Measurements from ENCODE around the gene SF3A2. TPM values are rescaled to one million over a fixed set of nuclear protein-coding genes. Genes with fewer than 3 reads are reported as not detected.

Gene SF3A2
- total and polyA plus RNA-seq, 10 of the 15 experiments (the other 5 are each of a cell fraction or from before 2014, with no cell fraction given): 0.33 to 143 (median 30.6) TPM

DNA sequence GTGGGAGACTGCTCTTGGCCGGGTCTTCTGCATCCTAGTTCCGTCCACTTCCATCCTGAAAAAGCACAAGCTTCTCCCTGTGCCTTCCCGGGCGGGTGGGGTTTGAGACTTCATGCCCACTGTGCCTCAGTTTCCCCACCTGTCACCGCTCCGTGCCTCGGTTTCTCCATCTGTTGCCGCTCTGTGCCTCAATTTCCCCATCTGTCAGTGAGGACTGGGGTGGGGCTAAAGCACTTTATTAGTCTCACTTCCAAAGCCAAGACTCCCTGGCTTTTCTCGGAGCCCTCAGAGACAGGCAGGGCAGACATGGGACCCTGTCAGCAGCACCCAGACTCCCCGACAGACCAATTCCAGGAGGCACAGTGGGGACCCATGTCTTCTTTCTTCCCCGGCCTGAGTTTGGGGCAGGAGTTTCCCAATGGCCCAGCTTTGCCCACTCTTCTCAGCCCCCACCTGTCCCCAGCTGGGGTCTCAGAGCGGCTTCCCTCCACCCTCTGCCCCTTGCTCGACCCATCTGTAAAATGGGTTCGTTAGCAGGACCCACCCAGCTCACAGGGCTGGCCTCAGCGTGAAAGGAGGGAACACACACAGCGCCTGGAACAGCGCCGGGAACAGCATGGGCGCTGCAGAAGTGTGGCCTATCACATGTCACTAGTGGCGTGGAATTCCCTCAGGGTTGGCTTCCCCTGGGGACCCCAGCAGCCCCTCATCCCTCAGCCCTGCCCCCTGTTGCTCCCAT is 49.9 kb downstream of the SF3A2 start (continued):
- TF ChIP-seq, protein P1, sequence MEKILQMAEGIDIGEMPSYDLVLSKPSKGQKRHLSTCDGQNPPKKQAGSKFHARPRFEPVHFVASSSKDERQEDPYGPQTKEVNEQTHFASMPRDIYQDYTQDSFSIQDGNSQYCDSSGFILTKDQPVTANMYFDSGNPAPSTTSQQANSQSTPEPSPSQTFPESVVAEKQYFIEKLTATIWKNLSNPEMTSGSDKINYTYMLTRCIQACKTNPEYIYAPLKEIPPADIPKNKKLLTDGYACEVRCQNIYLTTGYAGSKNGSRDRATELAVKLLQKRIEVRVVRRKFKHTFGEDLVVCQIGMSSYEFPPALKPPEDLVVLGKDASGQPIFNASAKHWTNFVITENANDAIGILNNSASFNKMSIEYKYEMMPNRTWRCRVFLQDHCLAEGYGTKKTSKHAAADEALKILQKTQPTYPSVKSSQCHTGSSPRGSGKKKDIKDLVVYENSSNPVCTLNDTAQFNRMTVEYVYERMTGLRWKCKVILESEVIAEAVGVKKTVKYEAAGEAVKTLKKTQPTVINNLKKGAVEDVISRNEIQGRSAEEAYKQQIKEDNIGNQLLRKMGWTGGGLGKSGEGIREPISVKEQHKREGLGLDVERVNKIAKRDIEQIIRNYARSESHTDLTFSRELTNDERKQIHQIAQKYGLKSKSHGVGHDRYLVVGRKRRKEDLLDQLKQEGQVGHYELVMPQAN (conservative IDR thresholded peaks at IDR 0.05): no peak
- no peak for TF ChIP-seq SREBF2 (IDR thresholded peaks at IDR 0.05; ENCODE audit: low read length)
- TF ChIP-seq DPF2 (IDR thresholded peaks at IDR 0.05): no peak
- no peak for TF ChIP-seq ZNF217 (IDR thresholded peaks at IDR 0.05)
- TF ChIP-seq SMARCA5 (IDR thresholded peaks at IDR 0.05): no peak
- TF ChIP-seq RELA (IDR thresholded peaks at IDR 0.05; ENCODE audit: borderline replicate concordance, partially characterized antibody): no peak
- TF ChIP-seq GABPA (IDR thresholded peaks at IDR 0.05; ENCODE audit: low read depth): no peak

DNA sequence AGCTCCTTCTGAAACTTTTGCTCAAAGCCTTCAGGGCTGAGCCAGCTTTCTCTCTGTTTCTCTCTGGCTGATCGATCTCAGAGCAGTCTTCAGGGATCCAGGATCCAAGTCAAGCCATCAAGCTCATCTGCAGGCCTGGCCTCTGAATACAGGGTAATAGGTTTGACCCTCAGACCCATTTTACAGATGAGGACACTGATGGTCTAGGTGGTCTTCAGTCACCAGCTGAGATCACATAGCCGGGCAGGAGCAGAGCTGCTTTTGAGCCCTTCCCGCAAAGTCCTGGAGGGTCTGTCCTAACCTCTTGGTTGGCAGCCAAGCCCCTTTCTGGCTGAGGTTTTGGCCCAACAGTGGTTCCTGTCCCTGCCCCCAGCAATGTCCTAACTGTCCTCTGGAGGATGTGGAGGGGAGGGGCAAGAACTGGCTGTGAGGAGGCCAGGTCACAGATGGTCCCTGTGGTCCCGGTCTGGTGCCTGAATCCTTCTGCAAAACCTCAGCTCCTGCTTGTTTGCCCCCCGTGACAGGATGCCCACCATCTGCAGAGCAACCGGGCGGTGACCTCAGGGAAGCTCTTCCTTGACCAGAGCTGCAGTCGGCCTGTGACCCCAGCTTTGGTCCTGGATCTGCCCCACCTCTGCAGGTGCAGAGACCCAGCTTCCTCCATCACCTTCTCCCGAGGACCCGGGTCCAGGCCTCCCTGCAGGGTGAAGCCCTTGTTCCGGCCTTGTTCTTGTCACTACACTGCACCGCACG is 51.1 kb downstream of the SF3A2 start:
- H3K4me2 ChIP-seq (ENCODE audit: control insufficient read depth, insufficient read depth): no peak overlapping the region
- no TSS peak for BruUV-seq (replicated peaks)
- H4K20me1 ChIP-seq (ENCODE audit: control insufficient read depth, insufficient read depth): no peaks in the 10 kb centered on the region
- H3K4me1 ChIP-seq (ENCODE audit: control insufficient read depth, insufficient read depth, low read length): peaks cover 30% of the 10 kb centered on the region
- DNase-seq (ENCODE audit: low read depth, low spot score) (no peak), FAIRE-seq (no peak), ATAC-seq (no peak)
- peaks cover 0 to 2% of the 10 kb centered on the region in 2 experiments; a peak in 1 of 4 replicates for H3K27me3 ChIP-seq (replicated peaks in 1 of 2; ENCODE audit: control insufficient read depth in 2 of 2, insufficient read depth in 2 of 2, low read length in 1 of 2)
- H3K27ac ChIP-seq (ENCODE audit: control insufficient read depth, insufficient read depth): no peak overlapping the region
- in situ Hi-C loops (cut with MboI) (no loop called here), intact Hi-C loops (cut with micrococcal nuclease; ENCODE audit: unreplicated experiment) (no loop called here)
- H3K9me3 ChIP-seq (replicated peaks; ENCODE audit: control insufficient read depth, insufficient read depth, low read length): no peaks in the 10 kb centered on the region
- ChIA-PET SMC1A (ENCODE audit: uncharacterized antibody, unreplicated experiment) (interaction anchor here (0.7 to 2.9 kb wide), 7 partner anchors 10 to 186 kb away, joined by 3 to 11 read pairs (median 3); no protein-coding TSS in a partner anchor), POLR2A (no interaction called here), RAD21 (ENCODE audit: unreplicated experiment) (interaction anchor here (0.8 to 1.6 kb wide), 3 partner anchors 29 to 116 kb away, joined by 3 to 4 read pairs (median 3); no protein-coding TSS in a partner anchor), CTCF (interaction anchor here (1.3 to 2.5 kb wide), 3 partner anchors 12 to 105 kb away, joined by 4 to 13 read pairs (median 9); no protein-coding TSS in a partner anchor)
- H3K4me3 ChIP-seq: no peak overlapping the region
- H3K79me2 ChIP-seq (ENCODE audit: control insufficient read depth, insufficient read depth, low read length): no peaks in the 10 kb centered on the region; the same call in 1 of the 2 replicates
- H2AFZ ChIP-seq (ENCODE audit: control insufficient read depth, low read depth, low read length): no peak overlapping the region
- no peaks in the 10 kb centered on the region for H3K36me3 ChIP-seq (ENCODE audit: control insufficient read depth in 2 of 2, insufficient read depth in 2 of 2, low read length in 1 of 2)
- 72% methylated on average over 13 of the region's 13 CpGs for WGBS (ENCODE audit: insufficient coverage, insufficient replicate concordance, low lambda C conversion rate, missing lambda C conversion rate)
- H3K9ac ChIP-seq (ENCODE audit: control insufficient read depth, insufficient read depth, low read length): no peak overlapping the region
- TF ChIP-seq BCL11A (IDR thresholded peaks at IDR 0.05; ENCODE audit: low read depth, low read length) (no peak), BMI1 (IDR thresholded peaks at IDR 0.05; ENCODE audit: borderline replicate concordance) (no peak), BACH1 (IDR thresholded peaks at IDR 0.05; ENCODE audit: borderline replicate concordance) (no peak), DPF2 (IDR thresholded peaks at IDR 0.05) (no peak), ATF7 (IDR thresholded peaks at IDR 0.05; ENCODE audit: low read depth) (no peak), HCFC1 (IDR thresholded peaks at IDR 0.05; ENCODE audit: low read length) (no peak), NFIC (IDR thresholded peaks at IDR 0.05; ENCODE audit: low read depth, low read length) (no peak), ZNF217 (IDR thresholded peaks at IDR 0.05) (no peak), NRF1 (conservative IDR thresholded peaks at IDR 0.05; ENCODE audit: low read depth, low read length) (no peak), JUND (IDR thresholded peaks at IDR 0.05; ENCODE audit: low read depth, low read length) (no peak), MYC (IDR thresholded peaks at IDR 0.05; ENCODE audit: insufficient read depth, insufficient read length, insufficient replicate concordance, low read length, severe bottlenecking) (no peak)
- TF ChIP-seq, protein P2, sequence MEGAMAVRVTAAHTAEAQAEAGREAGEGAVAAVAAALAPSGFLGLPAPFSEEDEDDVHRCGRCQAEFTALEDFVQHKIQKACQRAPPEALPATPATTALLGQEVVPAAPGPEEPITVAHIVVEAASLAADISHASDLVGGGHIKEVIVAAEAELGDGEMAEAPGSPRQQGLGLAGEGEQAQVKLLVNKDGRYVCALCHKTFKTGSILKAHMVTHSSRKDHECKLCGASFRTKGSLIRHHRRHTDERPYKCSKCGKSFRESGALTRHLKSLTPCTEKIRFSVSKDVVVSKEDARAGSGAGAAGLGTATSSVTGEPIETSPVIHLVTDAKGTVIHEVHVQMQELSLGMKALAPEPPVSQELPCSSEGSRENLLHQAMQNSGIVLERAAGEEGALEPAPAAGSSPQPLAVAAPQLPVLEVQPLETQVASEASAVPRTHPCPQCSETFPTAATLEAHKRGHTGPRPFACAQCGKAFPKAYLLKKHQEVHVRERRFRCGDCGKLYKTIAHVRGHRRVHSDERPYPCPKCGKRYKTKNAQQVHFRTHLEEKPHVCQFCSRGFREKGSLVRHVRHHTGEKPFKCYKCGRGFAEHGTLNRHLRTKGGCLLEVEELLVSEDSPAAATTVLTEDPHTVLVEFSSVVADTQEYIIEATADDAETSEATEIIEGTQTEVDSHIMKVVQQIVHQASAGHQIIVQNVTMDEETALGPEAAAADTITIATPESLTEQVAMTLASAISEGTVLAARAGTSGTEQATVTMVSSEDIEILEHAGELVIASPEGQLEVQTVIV (IDR thresholded peaks at IDR 0.05; ENCODE audit: borderline replicate concordance, partially characterized antibody): no peak
